Upper lobe of right lung (tissue), 1 donor: ENCODE results near the gene ASNSD1. TPM values are rescaled to one million over a fixed set of nuclear protein-coding genes. Genes with fewer than 3 reads are reported as not detected.

Experiments used
- ATAC-seq: fragments of 200-7000 bp; cut with Tn5 transposase; one replicate; pipeline ENCODE4 v1.9.1; 2020; ENCODE audit warnings: mild to moderate bottlenecking, moderate library complexity
- DNase-seq: peaks from one replicate; pipeline ENCODE4 v3.0.0-alpha.2; 2020
- H3K27ac ChIP-seq: fragments of 200-600 bp; one replicate; pipeline ENCODE4 v1.8.0; 2022
- H3K27me3 ChIP-seq: fragments of 200-600 bp; one replicate; pipeline ENCODE4 v1.8.0; 2022; ENCODE audit warnings: mild to moderate bottlenecking
- H3K36me3 ChIP-seq: fragments of 200-600 bp; one replicate; pipeline ENCODE4 v1.8.0; 2022
- H3K4me1 ChIP-seq: fragments of 200-600 bp; one replicate; pipeline ENCODE4 v1.8.0; 2022
- H3K4me3 ChIP-seq: fragments of 200-600 bp; one replicate; pipeline ENCODE4 v1.8.0; 2022; ENCODE audit warnings: mild to moderate bottlenecking
- H3K9me3 ChIP-seq: fragments of 200-600 bp; one replicate; pipeline ENCODE4 v1.8.0; 2022
- CTCF ChIP-seq: fragments of 200-600 bp; IDR thresholded peaks from one replicate; pipeline ENCODE4 v1.8.0; 2022; ENCODE audit warnings: antibody characterized with exemption
- intact Hi-C: fragments of 100-400 bp; cut with DNase I; formaldehyde crosslinking; loops from one replicate; pipeline ENCODE4 v1.11.0; 2022
- long read RNA-seq: library from polyadenylated mRNA; unstranded; transcript quantifications from one replicate; pipeline ENCODE4 v2.0.0, GENCODE V29; 2021
- total RNA-seq: library from RNA; stranded (reverse); fragmentation: NEBNext Ultra II Directional; extraction: Animal tissue kit (Norgen Biotek cat#: 25700); gene quantifications from one replicate; pipeline ENCODE4 v1.2.1, GENCODE V29; 2021
- donor health status: DM: no; HTN: yes; CAD: no; lungs with severe emphysema.

ASNSD1 gene
- 32.3 TPM for total RNA-seq
- long read RNA-seq, transcript ASNSD1-201 (6 exons, 2,450 nt): major isoform, 52 of 69 reads
- long read RNA-seq, partial matches to known transcripts: 1 of 69 reads
- long read RNA-seq, other reads (novel, unspliced or antisense): 15 of 69 reads

- Histone ChIP-seq H3K4me1 (peaks cover 26% of the 10 kb centered on the region), H3K36me3 (peaks cover 17% of the 10 kb centered on the region), H3K4me3 (peak within 1 kb of the TSS; percentile 87), H3K9me3 (no peaks in the 10 kb centered on the region), H3K27ac (peak within 1 kb of the TSS; percentile 87), H3K27me3 (no peaks in the 10 kb centered on the region)
- TF ChIP-seq CTCF: peak; percentile 92
- ATAC-seq (peak; percentile 97), DNase-seq (peak; percentile 100)
- intact Hi-C loops: no loop called here
Measured at GRCh38 chr2:189661148-189661956, at the start of gene ASNSD1. Gene ASNSD1, plus strand, starts transcription at chr2:189661459. Its CDS starts 4,674 bp downstream, at chr2:189666133.

- no peak for DNase-seq
- peaks cover 37% of the 10 kb centered on the region for H3K4me1 ChIP-seq
- no peaks in the 10 kb centered on the region for H3K36me3 ChIP-seq
- peak overlapping the region; percentile 27 for H3K4me3 ChIP-seq
- TF ChIP-seq CTCF: no peak
- no peaks in the 10 kb centered on the region for H3K27me3 ChIP-seq
- peak; percentile 90 for ATAC-seq
- intact Hi-C loops: no loop called here
- peak overlapping the region; percentile 74 for H3K27ac ChIP-seq
- H3K9me3 ChIP-seq: no peaks in the 10 kb centered on the region
Measured at GRCh38 chr2:189613077-189613636, 48.1 kb upstream of the ASNSD1 start.

GRCh38 chr2:189613650-189614420 lies 47.4 kb upstream of the ASNSD1 start:
- peak; percentile 70 for ATAC-seq
- Histone ChIP-seq H3K27ac (peak overlapping the region; percentile 74), H3K36me3 (no peaks in the 10 kb centered on the region), H3K4me1 (peaks cover 34% of the 10 kb centered on the region), H3K4me3 (peak overlapping the region; percentile 27), H3K27me3 (no peaks in the 10 kb centered on the region), H3K9me3 (no peaks in the 10 kb centered on the region)
- TF ChIP-seq CTCF: no peak
- no peak for DNase-seq
- intact Hi-C loops: no loop called here

GRCh38 chr2:189614585-189614984 lies 46.7 kb upstream of the ASNSD1 start:
- H3K36me3 ChIP-seq: no peaks in the 10 kb centered on the region
- H3K4me1 ChIP-seq: peaks cover 29% of the 10 kb centered on the region
- no peaks in the 10 kb centered on the region for H3K9me3 ChIP-seq
- no peak overlapping the region for H3K4me3 ChIP-seq
- DNase-seq (no peak), ATAC-seq (no peak)
- H3K27me3 ChIP-seq: no peaks in the 10 kb centered on the region
- H3K27ac ChIP-seq: peak overlapping the region; percentile 74
- no peak for TF ChIP-seq CTCF
- intact Hi-C loops: no loop called here

- intact Hi-C loops: no loop called here
- H3K36me3 ChIP-seq: no peaks in the 10 kb centered on the region
- H3K27me3 ChIP-seq: no peaks in the 10 kb centered on the region
- ATAC-seq (no peak), DNase-seq (no peak)
- no peak overlapping the region for H3K4me3 ChIP-seq
- H3K4me1 ChIP-seq: peaks cover 10% of the 10 kb centered on the region
- TF ChIP-seq CTCF: no peak
- no peak overlapping the region for H3K27ac ChIP-seq
- no peaks in the 10 kb centered on the region for H3K9me3 ChIP-seq
Measured at GRCh38 chr2:189618197-189618596, 43.1 kb upstream of the ASNSD1 start.
